SKM-1 (cell line): ENCODE measurements around the gene MTA2.
"Not testable (repeated sequence)": the region's sequence is repeated elsewhere in the genome, so short reads cannot be mapped to it uniquely, and the experiment has no call there.

Experiments used
- DNase-seq: peaks from one replicate; lab custom pipeline; 2025; ENCODE audit not compliant: unreplicated experiment; lab: John Stamatoyannopoulos, UW

The MTA2 gene

DNA sequence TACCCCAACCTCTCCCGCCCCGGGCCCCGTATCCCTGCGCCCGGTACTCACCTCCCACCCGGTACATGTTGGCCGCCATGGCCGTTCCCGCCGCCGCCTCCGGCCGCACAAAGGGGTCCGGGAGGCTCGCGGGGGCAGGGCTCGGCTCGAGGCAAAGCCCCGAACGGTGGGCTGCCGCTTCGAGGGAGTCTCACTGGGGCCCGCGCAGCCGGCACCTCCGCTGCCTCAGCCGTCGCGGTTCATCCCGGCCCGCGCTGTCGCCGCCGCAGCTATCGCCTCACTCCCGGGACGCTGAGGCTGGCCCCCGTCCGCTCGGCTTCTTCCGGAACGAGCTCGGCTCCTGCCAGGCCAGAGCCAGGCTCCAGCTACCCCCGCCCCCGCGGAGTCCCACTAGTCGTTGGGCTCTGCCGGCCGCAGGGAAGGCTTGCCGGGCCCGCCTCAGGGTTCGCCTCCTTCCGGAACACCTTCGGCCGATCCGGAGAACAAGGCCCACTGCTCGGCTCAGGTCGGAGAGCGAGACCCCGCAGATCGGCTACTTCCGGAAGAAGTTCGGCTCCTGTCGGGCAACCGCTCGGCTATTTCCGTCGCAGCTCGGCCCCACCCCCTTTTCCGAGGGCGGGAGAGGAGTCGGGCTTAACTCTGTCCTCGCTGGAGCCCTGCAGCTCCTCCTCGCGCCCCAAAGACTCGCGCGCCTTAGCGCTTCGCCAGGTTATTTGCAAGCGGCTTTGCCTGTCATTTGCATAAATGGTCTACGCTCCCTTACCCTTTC is at the start of gene MTA2:
Gene MTA2, minus strand, starts transcription at position 494 of the 769 bp plus-strand sequence. Its CDS starts 415 bp downstream, at position 79.
- peak; percentile 94 for DNase-seq

DNA sequence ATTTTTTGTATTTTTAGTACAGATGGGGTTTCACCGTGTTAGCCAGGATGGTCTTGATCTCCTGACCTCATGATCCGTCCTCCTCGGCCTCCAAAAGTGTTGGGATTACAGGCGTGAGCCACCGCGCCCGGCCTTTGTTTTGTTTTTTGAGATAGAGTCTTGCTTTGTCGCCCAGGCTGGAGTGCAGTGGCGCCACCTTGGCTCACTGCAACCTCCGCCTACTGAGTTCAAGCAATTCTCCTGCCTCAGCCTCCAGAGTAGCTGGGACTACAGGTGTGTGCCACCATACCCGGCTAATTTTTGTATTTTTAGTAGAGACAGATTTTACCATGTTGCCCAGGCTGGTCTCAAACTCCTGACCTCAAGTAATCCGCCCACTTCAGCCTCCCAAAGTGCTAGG is 48.6 kb upstream of the MTA2 start:
- not testable (repeated sequence) for DNase-seq

- no peak for DNase-seq
Observed at GRCh38 chr11:62649486-62649885, 47.8 kb upstream of the MTA2 start.

- DNase-seq: no peak
Observed at GRCh38 chr11:62648967-62649364, 47.3 kb upstream of the MTA2 start.

- DNase-seq: no peak
Observed at GRCh38 chr11:62648185-62648966, 46.7 kb upstream of the MTA2 start.

GRCh38 chr11:62647609-62648005 is 45.9 kb upstream of the MTA2 start:
- DNase-seq: no peak

DNA sequence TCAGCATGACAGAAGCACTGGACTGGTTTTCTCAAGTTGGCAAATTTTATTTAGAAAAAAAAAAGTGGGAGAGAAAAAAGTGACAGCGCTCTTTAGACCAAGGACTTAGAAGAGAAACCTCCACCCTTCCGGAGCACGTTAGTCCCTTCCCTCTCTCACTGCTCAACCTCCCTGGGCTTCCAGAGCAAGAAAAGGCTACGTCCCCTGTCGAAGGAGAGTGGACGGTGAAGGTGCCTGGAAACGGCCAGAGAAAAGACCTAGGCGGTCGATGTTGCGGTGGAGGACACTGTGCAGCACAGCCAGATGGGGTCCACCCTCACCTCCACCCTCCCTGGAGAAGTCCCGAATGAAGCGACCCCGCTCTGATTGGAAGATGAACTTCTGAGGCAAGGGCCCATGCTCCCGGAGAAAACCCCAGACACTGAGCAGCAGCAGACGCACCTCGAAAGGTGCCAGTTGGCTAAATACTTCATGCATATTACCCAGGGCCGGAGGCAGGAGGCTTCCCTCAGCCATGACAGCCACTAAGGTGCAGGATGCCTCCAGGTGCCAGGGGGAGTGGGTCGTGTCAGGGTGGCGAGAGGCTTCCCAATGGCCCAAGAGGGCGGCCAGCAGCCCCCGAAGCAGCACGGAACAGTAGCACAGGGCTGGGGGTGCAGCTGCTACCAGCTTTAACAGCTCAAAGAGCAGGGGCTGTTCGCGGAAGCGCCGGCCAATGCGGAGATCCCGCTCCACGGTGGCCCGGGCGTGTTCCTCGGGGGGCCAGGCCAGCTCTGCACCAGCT is 45.4 kb upstream of the MTA2 start:
- no peak for DNase-seq

- peak; percentile 95 for DNase-seq
Observed at GRCh38 chr11:62645946-62646824, 44.5 kb upstream of the MTA2 start, which contains the start of gene GANAB. Gene GANAB, minus strand, starts transcription at chr11:62646613. Its CDS starts 14 bp downstream, at chr11:62646599.

DNA sequence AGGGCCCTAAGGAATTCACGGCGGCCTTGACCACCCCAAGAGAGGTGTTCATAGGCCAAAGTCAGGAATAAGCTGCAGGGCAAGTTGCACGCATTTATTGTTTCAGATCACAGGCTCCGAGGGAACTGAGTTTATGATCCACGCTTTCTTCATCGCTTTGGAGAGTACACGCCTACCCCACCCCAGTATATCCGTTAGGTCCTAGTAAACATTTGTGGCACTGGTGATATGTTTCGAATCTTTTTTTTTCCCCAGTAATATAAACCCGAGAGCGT is 43.9 kb upstream of the MTA2 start:
- DNase-seq: no peak

- DNase-seq: no peak
Observed at GRCh38 chr11:62644220-62644619, 42.6 kb upstream of the MTA2 start.

GRCh38 chr11:62632492-62632891 is 30.8 kb upstream of the MTA2 start:
- DNase-seq: no peak

DNA sequence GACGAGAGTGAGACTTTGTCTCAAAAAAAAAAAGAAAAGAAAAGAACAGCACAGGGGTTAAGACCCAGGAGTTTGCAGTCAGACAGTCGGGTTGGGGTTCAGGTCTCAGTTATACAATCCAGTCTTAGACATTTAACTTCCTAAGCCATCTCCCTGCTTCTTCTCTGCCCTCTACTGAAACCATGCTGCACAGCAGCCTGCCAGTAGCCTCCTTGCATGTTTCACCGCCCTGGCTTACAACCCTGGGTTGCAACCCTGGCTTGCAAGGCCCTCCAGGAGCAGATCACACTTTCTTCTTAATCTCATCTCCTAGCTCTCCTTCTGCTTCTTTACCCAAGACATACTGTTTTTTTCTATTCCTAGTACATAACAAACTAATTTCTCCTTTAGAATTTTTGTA is 26.0 kb upstream of the MTA2 start:
- no peak for DNase-seq

- DNase-seq: no peak
Observed at GRCh38 chr11:62622476-62623089, 20.9 kb upstream of the MTA2 start.

GRCh38 chr11:62621567-62622470 is 20.2 kb upstream of the MTA2 start, which contains the start of gene B3GAT3:
Gene B3GAT3, minus strand, starts transcription at chr11:62621986. Its CDS starts 39 bp downstream, at chr11:62621947.
- DNase-seq: peak; percentile 93

- no peak for DNase-seq
Observed at GRCh38 chr11:62621027-62621566, 19.4 kb upstream of the MTA2 start.

- DNase-seq: not testable (repeated sequence)
Observed at GRCh38 chr11:62616957-62617356, 15.3 kb upstream of the MTA2 start.

GRCh38 chr11:62615521-62615920 is 13.9 kb upstream of the MTA2 start:
- DNase-seq: no peak

DNA sequence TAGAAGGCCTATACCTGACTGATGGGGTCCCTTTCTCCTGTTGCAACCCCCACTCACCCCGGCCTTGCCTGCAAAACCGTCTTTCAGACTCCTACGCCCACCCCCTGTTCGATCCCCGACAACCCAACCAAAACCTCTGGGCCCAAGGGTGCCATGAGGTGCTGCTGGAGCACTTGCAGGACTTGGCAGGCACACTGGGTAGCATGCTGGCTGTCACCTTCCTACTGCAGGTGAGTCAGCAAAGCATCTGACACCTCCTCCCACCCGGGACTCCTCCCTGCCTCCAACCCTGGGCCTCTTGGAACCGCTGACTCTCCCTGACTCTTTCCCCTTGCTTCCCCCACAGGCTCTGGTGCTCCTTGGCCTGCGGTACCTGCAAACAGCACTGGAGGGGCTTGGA is 12.6 kb upstream of the MTA2 start:
- DNase-seq: no peak

DNA sequence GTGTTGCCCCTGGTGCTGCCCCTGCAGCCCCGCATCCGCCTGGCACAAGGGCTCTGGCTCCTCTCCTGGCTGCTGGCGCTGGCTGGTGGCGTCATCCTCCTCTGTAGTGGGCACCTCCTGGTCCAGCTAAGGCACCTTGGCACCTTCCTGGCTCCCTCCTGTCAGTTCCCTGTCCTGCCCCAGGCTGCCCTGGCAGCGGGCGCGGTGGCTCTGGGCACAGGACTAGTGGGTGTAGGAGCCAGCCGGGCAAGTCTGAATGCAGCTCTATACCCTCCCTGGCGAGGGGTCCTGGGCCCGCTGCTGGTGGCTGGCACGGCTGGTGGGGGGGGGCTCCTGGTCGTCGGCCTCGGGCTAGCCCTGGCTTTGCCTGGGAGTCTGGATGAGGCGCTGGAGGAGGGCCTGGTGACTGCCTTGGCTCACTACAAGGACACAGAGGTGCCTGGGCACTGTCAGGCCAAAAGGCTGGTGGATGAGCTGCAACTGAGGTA is 11.7 kb upstream of the MTA2 start:
- DNase-seq: no peak
